T-helper 2 cell treated with Interferon-gamma antibody and Interleukin-4, amounts not matched to agents 5 μg/mL and 100 μg/mL, for 36 hours (primary cell): Measurements from ENCODE around the gene ZNF618.
A peak's percentile ranks its signal among the peaks of the same experiment; 100 is the strongest.

Experiments
- DNase-seq: peaks from one replicate; pipeline ENCODE4 v3.0.0; 2021; ENCODE audit warnings: low spot score
- H3K27ac Mint-ChIP-seq: one replicate; pipeline ENCODE4 v1.8.0; 2021; ENCODE audit warnings: mild to moderate bottlenecking, mixed read lengths
- H3K27me3 Mint-ChIP-seq: one replicate; pipeline ENCODE4 v1.8.0; 2021; ENCODE audit warnings: low read depth, mixed read lengths
- H3K36me3 Mint-ChIP-seq: one replicate; pipeline ENCODE4 v1.8.0; 2021; ENCODE audit warnings: low read depth, mixed read lengths
- H3K4me1 Mint-ChIP-seq: one replicate; pipeline ENCODE4 v1.8.0; 2021; ENCODE audit warnings: low read depth, mixed read lengths
- H3K4me3 Mint-ChIP-seq: one replicate; pipeline ENCODE4 v1.8.0; 2022; ENCODE audit warnings: mild to moderate bottlenecking, moderate library complexity, mixed read lengths
- H3K9me3 Mint-ChIP-seq: one replicate; pipeline ENCODE4 v1.8.0; 2021; ENCODE audit warnings: mixed read lengths

The ZNF618 gene

GRCh38 chr9:113876151-113876992 lies at the start of gene ZNF618:
ZNF618 (plus strand) TSS chr9:113876309; CDS start chr9:113876381, 72 bp downstream.
- H3K9me3 Mint-ChIP-seq, result no peaks in the 10 kb centered on the region
- peaks cover 6% of the 10 kb centered on the region for H3K4me1 Mint-ChIP-seq
- peaks cover 39% of the 10 kb centered on the region for H3K27me3 Mint-ChIP-seq
- H3K27ac Mint-ChIP-seq, result no peak within 1 kb of the TSS
- no peaks in the 10 kb centered on the region for H3K36me3 Mint-ChIP-seq
- peak within 1 kb of the TSS; percentile 86 for H3K4me3 Mint-ChIP-seq
- DNase-seq, result no peak

- no peaks in the 10 kb centered on the region for H3K36me3 Mint-ChIP-seq
- H3K27me3 Mint-ChIP-seq, result peaks cover 4% of the 10 kb centered on the region
- H3K4me1 Mint-ChIP-seq, result peaks cover 4% of the 10 kb centered on the region
- no peak for DNase-seq
- H3K4me3 Mint-ChIP-seq, result no peak overlapping the region
- peaks cover 8% of the 10 kb centered on the region for H3K9me3 Mint-ChIP-seq
- H3K27ac Mint-ChIP-seq, result no peak overlapping the region
These were observed 47.9 kb upstream of the ZNF618 start for GRCh38 chr9:113828221-113828620.

- Mint-ChIP-seq H3K9me3 (peaks cover 7% of the 10 kb centered on the region), H3K36me3 (no peaks in the 10 kb centered on the region), H3K4me1 (no peaks in the 10 kb centered on the region), H3K27ac (no peak overlapping the region), H3K4me3 (no peak overlapping the region), H3K27me3 (no peaks in the 10 kb centered on the region)
- DNase-seq, result no peak
These were observed 38.8 kb upstream of the ZNF618 start for GRCh38 chr9:113837334-113837733.

- Mint-ChIP-seq H3K27ac (no peak overlapping the region), H3K27me3 (peaks cover 3% of the 10 kb centered on the region), H3K4me1 (peaks cover 1% of the 10 kb centered on the region), H3K36me3 (no peaks in the 10 kb centered on the region), H3K9me3 (no peaks in the 10 kb centered on the region), H3K4me3 (no peak overlapping the region)
- DNase-seq, result no peak
These were observed 34.0 kb upstream of the ZNF618 start for GRCh38 chr9:113842086-113842485.

- H3K27me3 Mint-ChIP-seq, result peaks cover 6% of the 10 kb centered on the region
- H3K27ac Mint-ChIP-seq, result no peak overlapping the region
- no peak overlapping the region for H3K4me3 Mint-ChIP-seq
- no peaks in the 10 kb centered on the region for H3K36me3 Mint-ChIP-seq
- DNase-seq, result no peak
- H3K9me3 Mint-ChIP-seq, result no peaks in the 10 kb centered on the region
- H3K4me1 Mint-ChIP-seq, result peaks cover 1% of the 10 kb centered on the region
These were observed 31.6 kb upstream of the ZNF618 start for GRCh38 chr9:113844466-113844865.

- DNase-seq, result no peak
- H3K27me3 Mint-ChIP-seq, result peaks cover 5% of the 10 kb centered on the region
- H3K27ac Mint-ChIP-seq, result no peak overlapping the region
- no peak overlapping the region for H3K4me3 Mint-ChIP-seq
- no peaks in the 10 kb centered on the region for H3K36me3 Mint-ChIP-seq
- H3K4me1 Mint-ChIP-seq, result peaks cover 1% of the 10 kb centered on the region
- H3K9me3 Mint-ChIP-seq, result peaks cover 10% of the 10 kb centered on the region
These were observed 24.8 kb upstream of the ZNF618 start for GRCh38 chr9:113851359-113851758.

GRCh38 chr9:113851873-113852272 lies 24.2 kb upstream of the ZNF618 start:
- Mint-ChIP-seq H3K27ac (no peak overlapping the region), H3K4me3 (no peak overlapping the region), H3K27me3 (peaks cover 5% of the 10 kb centered on the region), H3K4me1 (peaks cover under 1% of the 10 kb centered on the region), H3K36me3 (no peaks in the 10 kb centered on the region), H3K9me3 (peaks cover 10% of the 10 kb centered on the region)
- no peak for DNase-seq

- H3K27ac Mint-ChIP-seq, result no peak overlapping the region
- H3K27me3 Mint-ChIP-seq, result peaks cover 2% of the 10 kb centered on the region
- no peak for DNase-seq
- H3K36me3 Mint-ChIP-seq, result no peaks in the 10 kb centered on the region
- H3K9me3 Mint-ChIP-seq, result peaks cover 10% of the 10 kb centered on the region
- no peak overlapping the region for H3K4me3 Mint-ChIP-seq
- no peaks in the 10 kb centered on the region for H3K4me1 Mint-ChIP-seq
These were observed 22.8 kb upstream of the ZNF618 start for GRCh38 chr9:113853333-113853732.

- Mint-ChIP-seq H3K4me1 (no peaks in the 10 kb centered on the region), H3K4me3 (no peak overlapping the region), H3K27me3 (peaks cover 2% of the 10 kb centered on the region), H3K9me3 (peaks cover 10% of the 10 kb centered on the region), H3K36me3 (no peaks in the 10 kb centered on the region), H3K27ac (no peak overlapping the region)
- no peak for DNase-seq
These were observed 21.8 kb upstream of the ZNF618 start for GRCh38 chr9:113854310-113854709.

- Mint-ChIP-seq H3K36me3 (no peaks in the 10 kb centered on the region), H3K27ac (no peak overlapping the region), H3K4me3 (no peak overlapping the region), H3K4me1 (no peaks in the 10 kb centered on the region), H3K9me3 (no peaks in the 10 kb centered on the region), H3K27me3 (peaks cover 5% of the 10 kb centered on the region)
- no peak for DNase-seq
These were observed 18.2 kb upstream of the ZNF618 start for GRCh38 chr9:113857875-113858274.

GRCh38 chr9:113858282-113858681 lies 17.8 kb upstream of the ZNF618 start:
- Mint-ChIP-seq H3K4me3 (no peak overlapping the region), H3K27ac (no peak overlapping the region), H3K4me1 (no peaks in the 10 kb centered on the region), H3K27me3 (peaks cover 5% of the 10 kb centered on the region), H3K36me3 (no peaks in the 10 kb centered on the region), H3K9me3 (no peaks in the 10 kb centered on the region)
- no peak for DNase-seq

GRCh38 chr9:113863345-113863744 lies 12.8 kb upstream of the ZNF618 start:
- Mint-ChIP-seq H3K36me3 (no peaks in the 10 kb centered on the region), H3K27me3 (peaks cover 5% of the 10 kb centered on the region), H3K27ac (no peak overlapping the region), H3K4me1 (no peaks in the 10 kb centered on the region), H3K9me3 (no peaks in the 10 kb centered on the region), H3K4me3 (no peak overlapping the region)
- no peak for DNase-seq

- Mint-ChIP-seq H3K4me3 (no peak overlapping the region), H3K4me1 (no peaks in the 10 kb centered on the region), H3K27me3 (peaks cover 2% of the 10 kb centered on the region), H3K36me3 (no peaks in the 10 kb centered on the region), H3K27ac (no peak overlapping the region), H3K9me3 (no peaks in the 10 kb centered on the region)
- no peak for DNase-seq
These were observed 7.6 kb upstream of the ZNF618 start for GRCh38 chr9:113868501-113868900.

GRCh38 chr9:113872485-113873143 lies 3.5 kb upstream of the ZNF618 start:
- H3K27ac Mint-ChIP-seq, result no peak overlapping the region
- peaks cover 32% of the 10 kb centered on the region for H3K27me3 Mint-ChIP-seq

More at GRCh38 chr9:113872485-113873143, 3.5 kb upstream of the ZNF618 start:
- Mint-ChIP-seq H3K9me3 (no peaks in the 10 kb centered on the region), H3K36me3 (no peaks in the 10 kb centered on the region), H3K4me1 (peaks cover 4% of the 10 kb centered on the region), H3K4me3 (no peak overlapping the region)
- no peak for DNase-seq
